ENCODE results near the gene NOXA1. TPM values are rescaled to one million over a fixed set of nuclear protein-coding genes. Genes with fewer than 3 reads are reported as not detected.
"Not testable (repeated sequence)": the region's sequence is repeated elsewhere in the genome, so short reads cannot be mapped to it uniquely, and the experiment has no call there.

The NOXA1 gene
- total RNA-seq, 1 donor from 2014 or later, result 0.50 TPM

- no peak overlapping the region for H3K4me3 Mint-ChIP-seq (ENCODE audit: unreplicated experiment)
- H2AFZ ChIP-seq (ENCODE audit: low read depth, low read length), result no peak overlapping the region
- no peaks in the 10 kb centered on the region for H3K4me1 ChIP-seq (ENCODE audit: insufficient read depth, low read length)
- peaks cover 3% of the 10 kb centered on the region for H3K36me3 Mint-ChIP-seq (ENCODE audit: low read depth, unreplicated experiment)
- no peaks in the 10 kb centered on the region for H3K9me3 ChIP-seq (ENCODE audit: insufficient read depth, low read depth, low read length)
- peaks cover 3% of the 10 kb centered on the region for H3K27me3 ChIP-seq (ENCODE audit: insufficient read depth, low read length)
- no peaks in the 10 kb centered on the region for H3K9me3 Mint-ChIP-seq (ENCODE audit: unreplicated experiment)
- peaks cover 8% of the 10 kb centered on the region for H3K27me3 Mint-ChIP-seq (ENCODE audit: low read depth, unreplicated experiment)
- H3K27ac ChIP-seq (ENCODE audit: low read depth, low read length), result no peak overlapping the region
- H4K20me1 ChIP-seq (ENCODE audit: insufficient read depth, low read length), result no peaks in the 10 kb centered on the region
- H3K4me3 ChIP-seq (ENCODE audit: insufficient read depth, low read depth, low read length), result no peak overlapping the region
- no peak overlapping the region for H3K4me2 ChIP-seq (ENCODE audit: low read length)
- H3K79me2 ChIP-seq (ENCODE audit: insufficient read depth, low read length), result no peaks in the 10 kb centered on the region
- no peak for TF ChIP-seq CTCF (IDR thresholded peaks at IDR 0.05; ENCODE audit: insufficient read depth, low read depth, low read length)
- no peak for TF ChIP-seq EZH2 (IDR thresholded peaks at IDR 0.05; ENCODE audit: insufficient read depth, low read length)
- H3K4me1 Mint-ChIP-seq (ENCODE audit: low read depth, unreplicated experiment), result no peaks in the 10 kb centered on the region
- DNase-seq (ENCODE audit: low read depth), result no peak
- H3K36me3 ChIP-seq (ENCODE audit: insufficient read depth, low read length), result no peaks in the 10 kb centered on the region
- FAIRE-seq, result no peak
- H3K27ac Mint-ChIP-seq (ENCODE audit: unreplicated experiment), result no peak overlapping the region
- no peak overlapping the region for H3K9ac ChIP-seq (ENCODE audit: low read length)
Measured at GRCh38 chr9:137465720-137466388, 42.7 kb downstream of the NOXA1 start.

- not testable (repeated sequence) for H3K4me1 Mint-ChIP-seq (ENCODE audit: low read depth, unreplicated experiment); H3K27me3 Mint-ChIP-seq (ENCODE audit: low read depth, unreplicated experiment); H3K9me3 Mint-ChIP-seq (ENCODE audit: unreplicated experiment); H3K79me2 ChIP-seq (ENCODE audit: insufficient read depth, low read length); H2AFZ ChIP-seq (ENCODE audit: low read depth, low read length); H3K27ac Mint-ChIP-seq (ENCODE audit: unreplicated experiment); H3K4me2 ChIP-seq (ENCODE audit: low read length); H3K27me3 ChIP-seq (ENCODE audit: insufficient read depth, low read length); H3K36me3 ChIP-seq (ENCODE audit: insufficient read depth, low read length); H3K9me3 ChIP-seq (ENCODE audit: insufficient read depth, low read depth, low read length); H3K27ac ChIP-seq (ENCODE audit: low read depth, low read length); FAIRE-seq; H3K4me3 ChIP-seq (ENCODE audit: insufficient read depth, low read depth, low read length); H3K4me1 ChIP-seq (ENCODE audit: insufficient read depth, low read length); H4K20me1 ChIP-seq (ENCODE audit: insufficient read depth, low read length); H3K9ac ChIP-seq (ENCODE audit: low read length); H3K36me3 Mint-ChIP-seq (ENCODE audit: low read depth, unreplicated experiment); DNase-seq (ENCODE audit: low read depth); H3K4me3 Mint-ChIP-seq (ENCODE audit: unreplicated experiment)
Measured at GRCh38 chr9:137466389-137467085, 43.3 kb downstream of the NOXA1 start.

GRCh38 chr9:137467161-137467581 is 44.0 kb downstream of the NOXA1 start:
- Mint-ChIP-seq H3K4me1 (ENCODE audit: low read depth, unreplicated experiment) (no peaks in the 10 kb centered on the region), H3K9me3 (ENCODE audit: unreplicated experiment) (no peaks in the 10 kb centered on the region), H3K4me3 (ENCODE audit: unreplicated experiment) (no peak overlapping the region), H3K27me3 (ENCODE audit: low read depth, unreplicated experiment) (peaks cover 11% of the 10 kb centered on the region), H3K36me3 (ENCODE audit: low read depth, unreplicated experiment) (peaks cover 3% of the 10 kb centered on the region), H3K27ac (ENCODE audit: unreplicated experiment) (no peak overlapping the region)
- H3K27ac ChIP-seq (ENCODE audit: low read depth, low read length), result no peak overlapping the region
- H3K4me3 ChIP-seq (ENCODE audit: insufficient read depth, low read depth, low read length), result no peak overlapping the region
- DNase-seq (ENCODE audit: low read depth), result no peak
- H4K20me1 ChIP-seq (ENCODE audit: insufficient read depth, low read length), result no peaks in the 10 kb centered on the region
- no peak overlapping the region for H3K9ac ChIP-seq (ENCODE audit: low read length)
- peaks cover 3% of the 10 kb centered on the region for H3K27me3 ChIP-seq (ENCODE audit: insufficient read depth, low read length)
- no peaks in the 10 kb centered on the region for H3K9me3 ChIP-seq (ENCODE audit: insufficient read depth, low read depth, low read length)
- no peaks in the 10 kb centered on the region for H3K36me3 ChIP-seq (ENCODE audit: insufficient read depth, low read length)
- no peak overlapping the region for H2AFZ ChIP-seq (ENCODE audit: low read depth, low read length)
- TF ChIP-seq EZH2 (IDR thresholded peaks at IDR 0.05; ENCODE audit: insufficient read depth, low read length) (no peak), CTCF (IDR thresholded peaks at IDR 0.05; ENCODE audit: insufficient read depth, low read depth, low read length) (no peak)
- no peak for FAIRE-seq
- H3K4me2 ChIP-seq (ENCODE audit: low read length), result no peak overlapping the region
- no peaks in the 10 kb centered on the region for H3K79me2 ChIP-seq (ENCODE audit: insufficient read depth, low read length)
- no peaks in the 10 kb centered on the region for H3K4me1 ChIP-seq (ENCODE audit: insufficient read depth, low read length)
